ENCODE measurements around the gene ABCG8. TPM values are rescaled to one million over a fixed set of nuclear protein-coding genes. Genes with fewer than 3 reads are reported as not detected.

ABCG8 gene
- not detected in 2 replicates for total RNA-seq

GRCh38 chr2:43838560-43839267, at the start of gene ABCG8, which contains the start of gene ABCG5:
Gene ABCG8 (plus strand): TSS chr2:43838971. CDS start chr2:43839054, 83 bp downstream.
Gene ABCG5 (minus strand): TSS chr2:43838839. CDS start chr2:43838679, 160 bp downstream.
- H3K4me1 Mint-ChIP-seq = no peaks in the 10 kb centered on the region
- no peak within 1 kb of the TSS for H3K4me3 Mint-ChIP-seq

GRCh38 chr2:43790147-43790546, 48.6 kb upstream of the ABCG8 start:
- Mint-ChIP-seq H3K27ac (no peak overlapping the region), H3K4me3 (no peak overlapping the region), H3K9me3 (no peaks in the 10 kb centered on the region), H3K4me1 (no peaks in the 10 kb centered on the region), H3K36me3 (ENCODE audit: low read depth) (peaks cover 1% of the 10 kb centered on the region), H3K27me3 (no peaks in the 10 kb centered on the region)
- intact Hi-C loops (cut with micrococcal nuclease) = no loop called here
- no peak for DNase-seq

More at GRCh38 chr2:43838560-43839267, at the start of gene ABCG8, which contains the start of gene ABCG5:
- no peaks in the 10 kb centered on the region for H3K36me3 Mint-ChIP-seq (ENCODE audit: low read depth)
- DNase-seq = peak; percentile 47
- intact Hi-C loops (cut with micrococcal nuclease) = no loop called here
- H3K27ac Mint-ChIP-seq = no peak within 1 kb of the TSS
- H3K27me3 Mint-ChIP-seq = peaks cover 3% of the 10 kb centered on the region
- H3K9me3 Mint-ChIP-seq = no peaks in the 10 kb centered on the region

GRCh38 chr2:43791035-43791765, 47.6 kb upstream of the ABCG8 start:
- Mint-ChIP-seq H3K27me3 (no peaks in the 10 kb centered on the region), H3K4me3 (no peak overlapping the region), H3K36me3 (ENCODE audit: low read depth) (peaks cover 1% of the 10 kb centered on the region), H3K4me1 (no peaks in the 10 kb centered on the region), H3K9me3 (no peaks in the 10 kb centered on the region), H3K27ac (no peak overlapping the region)
- DNase-seq = no peak
- intact Hi-C loops (cut with micrococcal nuclease) = no loop called here

GRCh38 chr2:43792653-43793052, 46.1 kb upstream of the ABCG8 start:
- no peak for DNase-seq
- no peak overlapping the region for H3K27ac Mint-ChIP-seq
- H3K36me3 Mint-ChIP-seq (ENCODE audit: low read depth) = peaks cover 1% of the 10 kb centered on the region
- H3K4me3 Mint-ChIP-seq = no peak overlapping the region
- no peaks in the 10 kb centered on the region for H3K4me1 Mint-ChIP-seq
- no peaks in the 10 kb centered on the region for H3K9me3 Mint-ChIP-seq
- intact Hi-C loops (cut with micrococcal nuclease) = no loop called here
- H3K27me3 Mint-ChIP-seq = no peaks in the 10 kb centered on the region

- Mint-ChIP-seq H3K4me1 (no peaks in the 10 kb centered on the region), H3K9me3 (no peaks in the 10 kb centered on the region), H3K4me3 (no peak overlapping the region), H3K27me3 (no peaks in the 10 kb centered on the region), H3K36me3 (ENCODE audit: low read depth) (no peaks in the 10 kb centered on the region), H3K27ac (no peak overlapping the region)
- no peak for DNase-seq
- intact Hi-C loops (cut with micrococcal nuclease) = no loop called here
Measured at GRCh38 chr2:43794956-43795355, 43.8 kb upstream of the ABCG8 start.

- no peak overlapping the region for H3K4me3 Mint-ChIP-seq
- intact Hi-C loops (cut with micrococcal nuclease) = no loop called here
- no peaks in the 10 kb centered on the region for H3K4me1 Mint-ChIP-seq
- no peaks in the 10 kb centered on the region for H3K9me3 Mint-ChIP-seq
- no peak overlapping the region for H3K27ac Mint-ChIP-seq
- no peaks in the 10 kb centered on the region for H3K36me3 Mint-ChIP-seq (ENCODE audit: low read depth)
- no peaks in the 10 kb centered on the region for H3K27me3 Mint-ChIP-seq
- DNase-seq = no peak
Measured at GRCh38 chr2:43796206-43796605, 42.6 kb upstream of the ABCG8 start.

- intact Hi-C loops (cut with micrococcal nuclease) = no loop called here
- Mint-ChIP-seq H3K36me3 (ENCODE audit: low read depth) (no peaks in the 10 kb centered on the region), H3K9me3 (no peaks in the 10 kb centered on the region), H3K27me3 (no peaks in the 10 kb centered on the region), H3K4me3 (no peak overlapping the region), H3K27ac (no peak overlapping the region), H3K4me1 (no peaks in the 10 kb centered on the region)
- DNase-seq = peak; percentile 26
Measured at GRCh38 chr2:43798300-43798699, 40.5 kb upstream of the ABCG8 start.

- Mint-ChIP-seq H3K4me3 (no peak overlapping the region), H3K9me3 (no peaks in the 10 kb centered on the region), H3K27me3 (no peaks in the 10 kb centered on the region), H3K4me1 (no peaks in the 10 kb centered on the region), H3K27ac (no peak overlapping the region), H3K36me3 (ENCODE audit: low read depth) (no peaks in the 10 kb centered on the region)
- no peak for DNase-seq
- intact Hi-C loops (cut with micrococcal nuclease) = no loop called here
Measured at GRCh38 chr2:43800894-43801293, 37.9 kb upstream of the ABCG8 start.

GRCh38 chr2:43802135-43802534, 36.6 kb upstream of the ABCG8 start:
- H3K27me3 Mint-ChIP-seq = no peaks in the 10 kb centered on the region
- H3K36me3 Mint-ChIP-seq (ENCODE audit: low read depth) = no peaks in the 10 kb centered on the region
- DNase-seq = peak; percentile 5
- intact Hi-C loops (cut with micrococcal nuclease) = no loop called here
- H3K4me1 Mint-ChIP-seq = no peaks in the 10 kb centered on the region
- no peak overlapping the region for H3K27ac Mint-ChIP-seq
- H3K4me3 Mint-ChIP-seq = no peak overlapping the region
- H3K9me3 Mint-ChIP-seq = no peaks in the 10 kb centered on the region

- Mint-ChIP-seq H3K9me3 (no peaks in the 10 kb centered on the region), H3K4me1 (no peaks in the 10 kb centered on the region), H3K4me3 (no peak overlapping the region), H3K27me3 (peaks cover 1% of the 10 kb centered on the region), H3K36me3 (ENCODE audit: low read depth) (no peaks in the 10 kb centered on the region), H3K27ac (no peak overlapping the region)
- DNase-seq = peak; percentile 14
- intact Hi-C loops (cut with micrococcal nuclease) = no loop called here
Measured at GRCh38 chr2:43803113-43803512, 35.7 kb upstream of the ABCG8 start.

- DNase-seq = peak; percentile 11
- Mint-ChIP-seq H3K4me3 (no peak overlapping the region), H3K4me1 (no peaks in the 10 kb centered on the region), H3K36me3 (ENCODE audit: low read depth) (no peaks in the 10 kb centered on the region), H3K9me3 (no peaks in the 10 kb centered on the region), H3K27me3 (peaks cover 1% of the 10 kb centered on the region), H3K27ac (no peak overlapping the region)
- intact Hi-C loops (cut with micrococcal nuclease) = no loop called here
Measured at GRCh38 chr2:43806719-43807031, 32.1 kb upstream of the ABCG8 start.

- H3K4me1 Mint-ChIP-seq = no peaks in the 10 kb centered on the region
- H3K4me3 Mint-ChIP-seq = no peak overlapping the region
- DNase-seq = no peak
- H3K9me3 Mint-ChIP-seq = no peaks in the 10 kb centered on the region
- H3K27ac Mint-ChIP-seq = no peak overlapping the region
- H3K27me3 Mint-ChIP-seq = peaks cover 1% of the 10 kb centered on the region
- intact Hi-C loops (cut with micrococcal nuclease) = no loop called here
- no peaks in the 10 kb centered on the region for H3K36me3 Mint-ChIP-seq (ENCODE audit: low read depth)
Measured at GRCh38 chr2:43810452-43810851, 28.3 kb upstream of the ABCG8 start.

GRCh38 chr2:43810888-43811287, 27.9 kb upstream of the ABCG8 start:
- H3K36me3 Mint-ChIP-seq (ENCODE audit: low read depth) = no peaks in the 10 kb centered on the region
- no peak for DNase-seq
- no peaks in the 10 kb centered on the region for H3K4me1 Mint-ChIP-seq
- no peak overlapping the region for H3K27ac Mint-ChIP-seq
- H3K9me3 Mint-ChIP-seq = no peaks in the 10 kb centered on the region
- intact Hi-C loops (cut with micrococcal nuclease) = no loop called here
- peaks cover 1% of the 10 kb centered on the region for H3K27me3 Mint-ChIP-seq
- no peak overlapping the region for H3K4me3 Mint-ChIP-seq

GRCh38 chr2:43812006-43812405, 26.8 kb upstream of the ABCG8 start:
- H3K27ac Mint-ChIP-seq = no peak overlapping the region
- intact Hi-C loops (cut with micrococcal nuclease) = no loop called here
- no peaks in the 10 kb centered on the region for H3K4me1 Mint-ChIP-seq
- H3K36me3 Mint-ChIP-seq (ENCODE audit: low read depth) = no peaks in the 10 kb centered on the region
- H3K27me3 Mint-ChIP-seq = peaks cover 1% of the 10 kb centered on the region
- no peak overlapping the region for H3K4me3 Mint-ChIP-seq
- no peaks in the 10 kb centered on the region for H3K9me3 Mint-ChIP-seq
- DNase-seq = no peak

All from activated CD4-positive, alpha-beta T cell treated with anti-CD3 and anti-CD28 coated beads, Interleukin-2, amount 10 ng/mL, durations not matched to agents 24 days and 14 days (primary cell).